A549 (cell line): Measurements from ENCODE around the gene B3GALT6. TPM values are rescaled to one million over a fixed set of nuclear protein-coding genes. Genes with fewer than 3 reads are reported as not detected.
A peak's percentile ranks its signal among the peaks of the same experiment; 100 is the strongest.

Source experiments
- ATAC-seq, 2 experiments: fragments of 200-7000 bp in 1 of 2; fragments of >200 bp in 1 of 2; cut with Nextera tagmentation in 1 of 2; cut with Tn5 transposase in 1 of 2; 3 replicates each; pipeline versions ENCODE4 v1.8.0 to v1.9.1; 2018 to 2020; ENCODE audit warnings: mild to moderate bottlenecking in 1 of 2, moderate library complexity in 1 of 2
- CTCF ChIA-PET: fragments of 300-600 bp; sonication (Branson Sonifier 250); formaldehyde crosslinking; extraction: SDS; loops from one replicate; lab custom pipeline; 2021; ENCODE audit warnings: antibody characterized with exemption, inconsistent platforms; lab: Yijun Ruan, JAX
- POLR2A ChIA-PET: fragments of 350-600 bp; formaldehyde crosslinking; extraction: SDS; loops from one replicate; lab custom pipeline; 2021; ENCODE audit warnings: antibody characterized with exemption, inconsistent platforms; lab: Yijun Ruan, JAX
- DNase-seq, 2 experiments: peaks; one replicate each; pipeline versions ENCODE4 v3.0.0 to v3.0.0-alpha.2; 2011 to 2016; ENCODE audit warnings: low read depth in 1 of 2, low spot score in 1 of 2
- FAIRE-seq: peaks from 2 replicates; lab custom pipeline; 2011; peaks lifted over from hg19 to GRCh38; lab: Jason Lieb, UNC
- H3K27ac ChIP-seq, 2 experiments: fragments of >200 bp; sonication (Bioruptor Twin); formaldehyde crosslinking; 3 replicates each; pipeline ENCODE4 v1.5.1; 2016 to 2017
- H3K4me1 ChIP-seq: fragments of >200 bp; sonication (Bioruptor Twin); formaldehyde crosslinking; 3 replicates; pipeline ENCODE4 v1.6.1; 2016
- H3K4me2 ChIP-seq: fragments of >200 bp; sonication (Bioruptor Twin); formaldehyde crosslinking; 3 replicates; pipeline ENCODE4 v1.6.1; 2016
- H3K4me3 ChIP-seq: fragments of >200 bp; sonication (Bioruptor Twin); formaldehyde crosslinking; 3 replicates; pipeline ENCODE4 v1.5.1; 2016
- H3K9me3 ChIP-seq: fragments of >200 bp; sonication (Bioruptor Twin); formaldehyde crosslinking; 3 replicates; pipeline ENCODE4 v1.6.1; 2016
- CEBPB ChIP-seq, 2 experiments: fragments of >200 bp in 1 of 2; sonication (Bioruptor Twin) in 1 of 2; formaldehyde crosslinking in 1 of 2; IDR thresholded peaks; 2 replicates each; pipeline ENCODE4 v1.6.1; 2012 to 2016
- CHD4 ChIP-seq: fragments of 200-600 bp; sonication (generic); IDR thresholded peaks from 2 replicates; pipeline ENCODE4 v1.6.1; 2016; ENCODE audit warnings: antibody characterized with exemption, mild to moderate bottlenecking, borderline replicate concordance
- EHMT2 ChIP-seq: fragments of 200-600 bp; sonication (generic); IDR thresholded peaks from 2 replicates; pipeline ENCODE4 v1.6.1; 2016; ENCODE audit warnings: antibody characterized with exemption, low read depth, mild to moderate bottlenecking, moderate library complexity
- FOSL2 ChIP-seq, 2 experiments: fragments of 450-650 bp in 1 of 2; fragments of >200 bp in 1 of 2; sonication (Bioruptor Twin) in 1 of 2; formaldehyde crosslinking; IDR thresholded peaks; 2 replicates each; pipeline versions ENCODE4 v1.5.0 to v1.6.1; 2016 to 2020; ENCODE audit warnings: mild to moderate bottlenecking in 1 of 2, moderate library complexity in 1 of 2
- HEYL ChIP-seq: fragments of 250-450 bp; sonication (Bioruptor Pico); IDR thresholded peaks from 2 replicates; pipeline ENCODE4 v1.8.0; 2021; ENCODE audit warnings: mild to moderate bottlenecking, moderate library complexity
- HOXA7 ChIP-seq: fragments of 250-450 bp; sonication (Bioruptor Pico); IDR thresholded peaks from 2 replicates; pipeline ENCODE4 v1.5.0; 2020; ENCODE audit warnings: mild to moderate bottlenecking, moderate library complexity
- HOXB13 ChIP-seq: fragments of 250-450 bp; sonication (Bioruptor Pico); IDR thresholded peaks from 2 replicates; pipeline ENCODE4 v1.5.0; 2020; ENCODE audit warnings: low read depth, mild to moderate bottlenecking, moderate library complexity
- HOXB5 ChIP-seq: fragments of 250-450 bp; sonication (Bioruptor Pico); IDR thresholded peaks from 2 replicates; pipeline ENCODE4 v1.5.0; 2020; ENCODE audit warnings: mild to moderate bottlenecking, moderate library complexity
- JUNB ChIP-seq: fragments of >200 bp; sonication (Bioruptor Twin); formaldehyde crosslinking; IDR thresholded peaks from 2 replicates; pipeline ENCODE4 v1.6.1; 2016
- MAFK ChIP-seq: fragments of 450-650 bp; IDR thresholded peaks from 2 replicates; pipeline ENCODE4 v1.6.1; 2014; ENCODE audit not compliant: partially characterized antibody
- MAZ ChIP-seq: fragments of 150-350 bp; IDR thresholded peaks from 2 replicates; pipeline ENCODE4 v1.6.1; 2014; ENCODE audit warnings: antibody characterized with exemption, low read depth, low read length, borderline replicate concordance
- NPAS2 ChIP-seq: fragments of 250-450 bp; sonication (Bioruptor Pico); IDR thresholded peaks from 2 replicates; pipeline ENCODE4 v1.8.0; 2022; ENCODE audit warnings: mild to moderate bottlenecking, moderate library complexity, borderline replicate concordance
- PHF8 ChIP-seq: fragments of 200-600 bp; sonication (generic); IDR thresholded peaks from 2 replicates; pipeline ENCODE4 v1.6.1; 2016; ENCODE audit warnings: low read depth, mild to moderate bottlenecking, antibody characterized with exemption, moderate library complexity, borderline replicate concordance
- RAD21 ChIP-seq, 2 experiments: fragments of >200 bp in 1 of 2; sonication (Bioruptor Twin) in 1 of 2; formaldehyde crosslinking in 1 of 2; IDR thresholded peaks in 1 of 2; conservative IDR thresholded peaks in 1 of 2; 2 replicates in 1 of 2; 3 replicates in 1 of 2; pipeline ENCODE4 v1.6.1; 2012 to 2018; ENCODE audit warnings: inconsistent platforms in 1 of 2
- SMC3 ChIP-seq: fragments of >200 bp; sonication (Bioruptor Twin); formaldehyde crosslinking; IDR thresholded peaks from 3 replicates; pipeline ENCODE4 v1.6.1; 2018; ENCODE audit warnings: inconsistent platforms
- ZC3H11A ChIP-seq: fragments of 450-650 bp; IDR thresholded peaks from 2 replicates; pipeline ENCODE4 v1.6.1; 2014; ENCODE audit warnings: antibody characterized with exemption, mild to moderate bottlenecking
- WGBS: methylation state at CpG from one replicate; pipeline ENCODE4 v1.1.6; 2017; ENCODE audit errors: missing lambda C conversion rate; 5-methylcytosine and 5-hydroxymethylcytosine counted together
- polyA plus RNA-seq, 4 experiments: library from polyadenylated mRNA; depleted of rRNA in 3 of 4; stranded (reverse); fragments of >200 nt; fragmentation: RNase III in 1 of 4; extraction: RNeasy Plus Mini Kit Qiagen cat#74134 plus additional on column Dnase treatment in 1 of 4; gene quantifications; 2 replicates in 3 of 4; 3 replicates in 1 of 4; pipeline ENCODE4 v1.2.3, GENCODE V29; 2011 to 2017
- TF ChIP-seq, protein P1 (sequence below): fragments of >200 bp; sonication (Bioruptor Twin); formaldehyde crosslinking; IDR thresholded peaks from 3 replicates; pipeline ENCODE4 v1.6.1; 2016
- TF ChIP-seq, protein P2 (sequence below): IDR thresholded peaks from 2 replicates; pipeline ENCODE4 v1.6.1; 2012; ENCODE audit warnings: low read depth, borderline replicate concordance
- TF ChIP-seq, protein P3 (sequence below): fragments of 250-450 bp; sonication (Bioruptor Pico); IDR thresholded peaks from 2 replicates; pipeline ENCODE4 v1.5.0; 2020; ENCODE audit warnings: low read depth, mild to moderate bottlenecking, moderate library complexity
- TF ChIP-seq, protein P4 (sequence below): fragments of 250-450 bp; sonication (Bioruptor Pico); IDR thresholded peaks from 2 replicates; pipeline ENCODE4 v1.5.0; 2021; ENCODE audit warnings: mild to moderate bottlenecking, moderate library complexity, borderline replicate concordance

Gene B3GALT6
- polyA plus RNA-seq, 2 of the 4 experiments (the other 2 are of a cell fraction): 12.5 to 12.9 TPM

DNA sequence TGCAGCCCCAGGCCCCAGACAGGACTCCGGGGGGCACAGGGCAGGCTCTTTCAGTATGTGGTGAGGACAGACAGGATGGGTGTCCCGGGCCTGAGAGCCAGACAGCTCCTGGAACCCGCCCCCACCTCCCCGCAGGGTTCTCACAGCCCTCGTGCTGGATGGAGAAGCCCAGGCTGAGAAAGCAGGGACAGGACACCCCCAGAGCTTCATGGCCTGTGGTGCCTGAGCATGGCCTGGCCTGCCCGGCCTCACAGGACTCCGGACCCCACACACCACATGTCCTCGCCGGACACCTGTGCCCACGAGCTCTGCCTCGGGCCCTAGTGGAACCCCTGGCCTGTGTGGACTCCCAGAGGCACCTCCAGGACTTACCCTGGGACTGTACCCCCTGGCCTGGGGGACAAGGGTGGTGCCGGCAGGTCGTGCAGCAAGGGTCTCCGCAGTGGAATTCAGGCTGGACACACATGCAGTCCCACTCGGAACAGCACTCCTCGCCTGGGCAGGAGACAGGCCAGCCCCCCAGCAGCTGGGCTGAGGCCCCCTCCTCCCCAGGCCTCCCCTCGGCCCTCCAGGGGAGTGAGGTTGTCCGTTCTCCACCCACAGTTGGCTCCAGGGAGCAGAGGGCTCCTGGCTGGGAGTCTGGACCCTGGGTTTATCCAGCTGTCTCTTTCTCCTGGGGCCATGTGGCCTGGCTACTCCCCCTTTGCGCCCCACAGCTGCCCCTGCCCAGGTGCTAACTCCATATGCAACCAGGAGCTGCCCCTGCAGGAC lies 26.9 kb upstream of the B3GALT6 start:
- WGBS: 66% methylated on average over 14 of the region's 19 CpGs

DNA sequence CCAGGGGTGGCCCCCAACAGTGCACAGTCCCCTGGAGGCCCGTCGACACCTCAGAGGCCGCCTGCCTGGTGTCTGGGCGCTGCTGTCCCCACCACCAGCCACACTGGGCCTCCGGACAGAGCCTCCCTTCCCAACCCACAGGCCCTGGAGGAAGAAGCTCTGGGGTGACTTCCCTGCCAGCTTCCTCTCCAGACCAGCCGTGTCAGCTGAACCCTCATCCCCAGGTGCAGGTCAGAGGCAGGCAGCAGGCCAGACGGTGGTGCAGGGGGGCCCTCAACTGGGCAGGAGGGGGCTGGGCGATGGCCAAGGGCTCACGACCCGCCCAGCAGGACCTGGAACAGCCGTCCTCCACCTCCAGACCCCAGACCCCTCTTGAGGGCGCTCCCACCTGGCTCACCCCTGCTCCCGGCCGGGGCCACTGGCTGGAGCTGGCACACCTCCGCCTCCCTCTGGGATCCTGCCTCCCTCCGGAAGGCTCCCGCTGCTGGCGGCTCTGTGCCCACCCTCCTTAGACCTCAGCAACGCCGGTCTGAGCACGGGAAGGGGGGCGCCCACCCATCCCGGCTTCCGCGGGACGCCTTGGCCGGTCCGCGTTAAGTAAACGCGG lies 26.2 kb upstream of the B3GALT6 start:
- ChIA-PET CTCF (interaction anchor here (1.2 kb wide), 1 partner anchor 12 kb away, joined by 3 read pairs; no protein-coding TSS in a partner anchor), POLR2A (no interaction called here)
- H3K4me2 ChIP-seq: no peak overlapping the region
- H3K4me3 ChIP-seq: no peak overlapping the region
- DNase-seq (no peak), FAIRE-seq (no peak), ATAC-seq (no peak; a peak in 1 of 6 replicates)
- no peak overlapping the region for H3K27ac ChIP-seq
- no peaks in the 10 kb centered on the region for H3K9me3 ChIP-seq
- H3K4me1 ChIP-seq: peaks cover 3% of the 10 kb centered on the region; the same call in 1 of the 3 replicates
- WGBS: 77% methylated on average over 9 of the region's 31 CpGs
- TF ChIP-seq, protein P1, sequence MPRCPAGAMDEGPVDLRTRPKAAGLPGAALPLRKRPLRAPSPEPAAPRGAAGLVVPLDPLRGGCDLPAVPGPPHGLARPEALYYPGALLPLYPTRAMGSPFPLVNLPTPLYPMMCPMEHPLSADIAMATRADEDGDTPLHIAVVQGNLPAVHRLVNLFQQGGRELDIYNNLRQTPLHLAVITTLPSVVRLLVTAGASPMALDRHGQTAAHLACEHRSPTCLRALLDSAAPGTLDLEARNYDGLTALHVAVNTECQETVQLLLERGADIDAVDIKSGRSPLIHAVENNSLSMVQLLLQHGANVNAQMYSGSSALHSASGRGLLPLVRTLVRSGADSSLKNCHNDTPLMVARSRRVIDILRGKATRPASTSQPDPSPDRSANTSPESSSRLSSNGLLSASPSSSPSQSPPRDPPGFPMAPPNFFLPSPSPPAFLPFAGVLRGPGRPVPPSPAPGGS: no peak
- no peak for TF ChIP-seq HOXB5
- no peak for TF ChIP-seq FOSL2 (IDR thresholded peaks at IDR 0.05)
- TF ChIP-seq FOSL2 (CRISPR knock-in tag; IDR thresholded peaks at IDR 0.05): no peak
- TF ChIP-seq NPAS2 (CRISPR knock-in tag): no peak
- no peak for TF ChIP-seq CHD4
- no peak for TF ChIP-seq JUNB
- no peak for TF ChIP-seq PHF8
- TF ChIP-seq HOXA7: no peak
- TF ChIP-seq, protein P2, sequence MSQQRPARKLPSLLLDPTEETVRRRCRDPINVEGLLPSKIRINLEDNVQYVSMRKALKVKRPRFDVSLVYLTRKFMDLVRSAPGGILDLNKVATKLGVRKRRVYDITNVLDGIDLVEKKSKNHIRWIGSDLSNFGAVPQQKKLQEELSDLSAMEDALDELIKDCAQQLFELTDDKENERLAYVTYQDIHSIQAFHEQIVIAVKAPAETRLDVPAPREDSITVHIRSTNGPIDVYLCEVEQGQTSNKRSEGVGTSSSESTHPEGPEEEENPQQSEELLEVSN: no peak
- no peak for TF ChIP-seq HOXB13
- TF ChIP-seq HEYL (CRISPR knock-in tag): no peak
- no peak for TF ChIP-seq MAFK

More for the DNA sequence above, 26.9 kb upstream of the B3GALT6 start:
- FAIRE-seq: no peak
- Histone ChIP-seq H3K9me3 (no peaks in the 10 kb centered on the region), H3K4me2 (no peak overlapping the region)
- peak in 1 of 2 experiments; percentile 12; a peak in 3 of 6 replicates for ATAC-seq
- CTCF ChIA-PET: interaction anchor here (1.2 kb wide), 1 partner anchor 12 kb away, joined by 3 read pairs; no protein-coding TSS in a partner anchor
- TF ChIP-seq, protein P3, sequence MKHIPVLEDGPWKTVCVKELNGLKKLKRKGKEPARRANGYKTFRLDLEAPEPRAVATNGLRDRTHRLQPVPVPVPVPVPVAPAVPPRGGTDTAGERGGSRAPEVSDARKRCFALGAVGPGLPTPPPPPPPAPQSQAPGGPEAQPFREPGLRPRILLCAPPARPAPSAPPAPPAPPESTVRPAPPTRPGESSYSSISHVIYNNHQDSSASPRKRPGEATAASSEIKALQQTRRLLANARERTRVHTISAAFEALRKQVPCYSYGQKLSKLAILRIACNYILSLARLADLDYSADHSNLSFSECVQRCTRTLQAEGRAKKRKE (CRISPR knock-in tag): no peak
- TF ChIP-seq, all 56 proteins: peak for 0
- H3K27ac ChIP-seq: no peak overlapping the region
- H3K4me1 ChIP-seq: peaks cover 3% of the 10 kb centered on the region; the same call in 1 of the 3 replicates
- H3K4me3 ChIP-seq: no peak overlapping the region
- POLR2A ChIA-PET: no interaction called here
- no peak for DNase-seq

DNA sequence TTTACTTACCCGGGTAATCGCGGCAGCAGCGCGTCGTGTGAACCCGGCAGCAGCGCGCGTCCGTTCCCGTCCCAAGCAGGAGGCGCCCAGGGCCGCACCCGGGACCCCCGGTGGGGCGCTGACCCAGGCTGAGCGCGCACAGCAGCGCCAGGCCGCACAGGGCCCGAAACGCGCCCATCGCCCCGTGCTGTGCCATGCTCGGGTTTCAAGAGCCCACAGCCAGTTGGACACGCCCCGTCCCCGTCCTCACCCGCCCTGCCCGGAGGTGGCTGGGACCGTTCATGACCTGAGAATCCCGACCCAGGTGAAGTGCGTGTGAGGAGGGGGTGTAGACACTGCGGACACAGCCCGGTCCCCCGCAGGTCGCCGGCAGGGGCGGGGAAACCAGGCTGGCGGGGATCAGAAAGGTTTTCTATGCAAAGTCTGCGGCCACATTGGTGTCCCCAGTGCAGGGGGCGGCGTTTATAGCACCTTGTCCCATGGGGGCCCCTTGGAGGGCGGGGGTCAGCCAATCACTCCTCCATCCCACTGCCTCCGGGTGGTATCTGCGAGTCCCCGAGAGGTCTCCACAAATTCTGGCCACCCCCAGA lies 25.6 kb upstream of the B3GALT6 start, which contains the start of gene TNFRSF18:
TSS of gene TNFRSF18 (minus strand) at position 217 of the 590 bp plus-strand sequence. CDS start at position 196, 21 bp downstream.
- ATAC-seq (no peak), FAIRE-seq (no peak), DNase-seq (no peak)
- no peak for TF ChIP-seq EHMT2
- TF ChIP-seq, protein P1: no peak
- TF ChIP-seq SMC3: no peak
- TF ChIP-seq RAD21 (conservative IDR thresholded peaks at IDR 0.05 in 1 of 2, IDR thresholded peaks at IDR 0.05 in 1 of 2): no peak
- TF ChIP-seq, protein P4, sequence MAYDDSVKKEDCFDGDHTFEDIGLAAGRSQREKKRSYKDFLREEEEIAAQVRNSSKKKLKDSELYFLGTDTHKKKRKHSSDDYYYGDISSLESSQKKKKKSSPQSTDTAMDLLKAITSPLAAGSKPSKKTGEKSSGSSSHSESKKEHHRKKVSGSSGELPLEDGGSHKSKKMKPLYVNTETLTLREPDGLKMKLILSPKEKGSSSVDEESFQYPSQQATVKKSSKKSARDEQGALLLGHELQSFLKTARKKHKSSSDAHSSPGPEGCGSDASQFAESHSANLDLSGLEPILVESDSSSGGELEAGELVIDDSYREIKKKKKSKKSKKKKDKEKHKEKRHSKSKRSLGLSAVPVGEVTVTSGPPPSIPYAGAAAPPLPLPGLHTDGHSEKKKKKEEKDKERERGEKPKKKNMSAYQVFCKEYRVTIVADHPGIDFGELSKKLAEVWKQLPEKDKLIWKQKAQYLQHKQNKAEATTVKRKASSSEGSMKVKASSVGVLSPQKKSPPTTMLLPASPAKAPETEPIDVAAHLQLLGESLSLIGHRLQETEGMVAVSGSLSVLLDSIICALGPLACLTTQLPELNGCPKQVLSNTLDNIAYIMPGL (CRISPR knock-in tag): no peak
- no peak for TF ChIP-seq CEBPB (IDR thresholded peaks at IDR 0.05)
- TF ChIP-seq HOXB5: no peak
- TF ChIP-seq ZC3H11A: no peak
- no peak for TF ChIP-seq MAZ
- ChIA-PET POLR2A (no interaction called here), CTCF (interaction anchor here (0.7 to 3.0 kb wide), 2 partner anchors 21 to 85 kb away, joined by 3 to 12 read pairs; no protein-coding TSS in a partner anchor)
- H3K4me1 ChIP-seq: 0 out of 3 replicates have a peak, but pooled peaks cover 3% of the 10 kb centered on the region
- WGBS: 81% methylated on average over 13 of the region's 49 CpGs
- no peak within 1 kb of the TSS for H3K27ac ChIP-seq
- H3K4me2 ChIP-seq: no peak within 1 kb of the TSS
- H3K4me3 ChIP-seq: no peak within 1 kb of the TSS
- no peaks in the 10 kb centered on the region for H3K9me3 ChIP-seq
